H9 (cell line): ENCODE results near the gene PTPRB. TPM values are rescaled to one million over a fixed set of nuclear protein-coding genes. Genes with fewer than 3 reads are reported as not detected.

Source experiments
- DNase-seq: peaks from one replicate; pipeline ENCODE4 v3.0.0-alpha.2; 2017
- H2AFZ ChIP-seq: one replicate; pipeline ENCODE4 v1.6.1; 2013; ENCODE audit warnings: mild to moderate bottlenecking, low read length, control low read depth, moderate library complexity
- H2AK5ac ChIP-seq: 2 replicates; pipeline ENCODE4 v1.6.1; 2013; ENCODE audit warnings: low read length, control low read depth, mixed read lengths; ENCODE audit not compliant: insufficient read length
- H2BK120ac ChIP-seq: one replicate; pipeline ENCODE4 v1.6.1; 2013; ENCODE audit warnings: low read depth, mild to moderate bottlenecking, low read length, control low read depth, inconsistent platforms; ENCODE audit not compliant: poor library complexity, severe bottlenecking
- H2BK12ac ChIP-seq: 2 replicates; pipeline ENCODE4 v1.6.1; 2013; ENCODE audit warnings: low read length, control low read depth, mixed read lengths, low read depth; ENCODE audit not compliant: insufficient read length
- H2BK15ac ChIP-seq: 2 replicates; pipeline ENCODE4 v1.6.1; 2013; ENCODE audit warnings: low read depth, low read length, control low read depth
- H2BK20ac ChIP-seq: one replicate; pipeline ENCODE4 v1.6.1; 2013; ENCODE audit warnings: low read depth, mild to moderate bottlenecking, low read length, control low read depth, inconsistent platforms; ENCODE audit not compliant: poor library complexity, severe bottlenecking
- H2BK5ac ChIP-seq: 2 replicates; pipeline ENCODE4 v1.6.1; 2013; ENCODE audit warnings: low read length, control low read depth, mixed read lengths; ENCODE audit not compliant: insufficient read length
- H3K14ac ChIP-seq: 2 replicates; pipeline ENCODE4 v1.6.1; 2013; ENCODE audit warnings: low read length, control low read depth; ENCODE audit not compliant: insufficient read depth
- H3K18ac ChIP-seq: 2 replicates; pipeline ENCODE4 v1.6.1; 2013; ENCODE audit warnings: low read depth, mild to moderate bottlenecking, mixed read lengths, low read length, control low read depth; ENCODE audit not compliant: insufficient read length
- H3K23ac ChIP-seq: 2 replicates; pipeline ENCODE4 v1.6.1; 2013; ENCODE audit warnings: low read length, control low read depth, mixed read lengths, low read depth; ENCODE audit not compliant: insufficient read length
- H3K23me2 ChIP-seq: 2 replicates; pipeline ENCODE4 v1.6.1; 2013; ENCODE audit warnings: low read depth, mild to moderate bottlenecking, mixed read lengths, low read length, control low read depth; ENCODE audit not compliant: insufficient read length, poor library complexity, severe bottlenecking
- H3K27ac ChIP-seq: 2 replicates; pipeline ENCODE4 v1.5.1; 2013; ENCODE audit warnings: low read length, control low read depth, mixed read lengths, low read depth; ENCODE audit not compliant: insufficient read length
- H3K27me3 ChIP-seq: 2 replicates; pipeline ENCODE4 v1.6.1; 2013; ENCODE audit warnings: low read length, control low read depth, inconsistent platforms; ENCODE audit not compliant: insufficient read depth
- H3K4ac ChIP-seq: 2 replicates; pipeline ENCODE4 v1.6.1; 2013; ENCODE audit warnings: low read depth, mild to moderate bottlenecking, control low read depth, inconsistent platforms, low read length, moderate library complexity
- H3K4me1 ChIP-seq: 2 replicates; pipeline ENCODE4 v1.6.1; 2013; ENCODE audit warnings: low read length, control low read depth, inconsistent platforms; ENCODE audit not compliant: insufficient read depth
- H3K4me2 ChIP-seq: 2 replicates; pipeline ENCODE4 v1.6.1; 2013; ENCODE audit warnings: low read length, control low read depth, mixed read lengths; ENCODE audit not compliant: insufficient read length, insufficient read depth
- H3K56ac ChIP-seq: 2 replicates; pipeline ENCODE4 v1.6.1; 2013; ENCODE audit warnings: low read depth, mild to moderate bottlenecking, mixed read lengths, low read length, control low read depth; ENCODE audit not compliant: insufficient read length
- H3K79me1 ChIP-seq: 2 replicates; pipeline ENCODE4 v1.6.1; 2013; ENCODE audit warnings: low read depth, mild to moderate bottlenecking, moderate library complexity, low read length, control low read depth, inconsistent platforms; ENCODE audit not compliant: insufficient read depth, poor library complexity, severe bottlenecking
- H3K79me2 ChIP-seq: 2 replicates; pipeline ENCODE4 v1.6.1; 2013; ENCODE audit warnings: low read length, control low read depth, inconsistent platforms; ENCODE audit not compliant: insufficient read depth
- H3K9ac ChIP-seq: 2 replicates; pipeline ENCODE4 v1.6.1; 2013; ENCODE audit warnings: low read length, control low read depth, mixed read lengths; ENCODE audit not compliant: insufficient read length; ENCODE audit errors: extremely low read depth
- H3K9me3 ChIP-seq: one replicate; pipeline ENCODE4 v1.6.1; 2013; ENCODE audit warnings: low read depth, low read length, inconsistent platforms; ENCODE audit not compliant: control insufficient read depth
- H3T11ph ChIP-seq: one replicate; pipeline ENCODE4 v1.6.1; 2013; ENCODE audit warnings: mild to moderate bottlenecking, low read length, control low read depth, inconsistent platforms
- H4K20me1 ChIP-seq: one replicate; pipeline ENCODE4 v1.6.1; 2013; ENCODE audit not compliant: control insufficient read depth, insufficient read length, insufficient read depth
- H4K5ac ChIP-seq: 2 replicates; pipeline ENCODE4 v1.6.1; 2013; ENCODE audit warnings: low read depth, mild to moderate bottlenecking, mixed read lengths, low read length, control low read depth; ENCODE audit not compliant: insufficient read length
- H4K8ac ChIP-seq: replicated peaks from 2 replicates; pipeline ENCODE4 v1.6.1; 2013; ENCODE audit warnings: low read length, control low read depth, mixed read lengths, low read depth; ENCODE audit not compliant: insufficient read length
- H4K91ac ChIP-seq: 2 replicates; pipeline ENCODE4 v1.6.1; 2013; ENCODE audit warnings: low read depth, mild to moderate bottlenecking, moderate library complexity, mixed read lengths, low read length, control low read depth; ENCODE audit not compliant: insufficient read length
- H3K27ac Mint-ChIP-seq, 3 experiments: 2 replicates in 2 of 3; 3 replicates in 1 of 3; pipeline ENCODE4 v1.8.0; 2020 to 2021; ENCODE audit warnings: mixed read lengths in 3 of 3, mild to moderate bottlenecking in 1 of 3, moderate library complexity in 1 of 3
- H3K27me3 Mint-ChIP-seq: 2 replicates; pipeline ENCODE4 v1.8.0; 2021; ENCODE audit warnings: low read depth, mild to moderate bottlenecking, moderate library complexity, mixed read lengths
- H3K36me3 Mint-ChIP-seq, 3 experiments: 2 replicates in 2 of 3; 3 replicates in 1 of 3; pipeline ENCODE4 v1.8.0; 2020 to 2021; ENCODE audit warnings: low read depth in 3 of 3, mixed read lengths in 3 of 3; ENCODE audit not compliant: insufficient read depth in 1 of 3
- H3K4me1 Mint-ChIP-seq, 2 experiments: 2 replicates each; pipeline ENCODE4 v1.8.0; 2020; ENCODE audit warnings: mixed read lengths in 2 of 2
- H3K4me3 Mint-ChIP-seq, 2 experiments: 2 replicates in 1 of 2; 3 replicates in 1 of 2; pipeline ENCODE4 v1.8.0; 2020 to 2021; ENCODE audit warnings: mild to moderate bottlenecking in 2 of 2, mixed read lengths in 2 of 2, moderate library complexity in 1 of 2
- H3K9me3 Mint-ChIP-seq, 2 experiments: 2 replicates in 1 of 2; 3 replicates in 1 of 2; pipeline ENCODE4 v1.8.0; 2020; ENCODE audit warnings: mild to moderate bottlenecking in 2 of 2, mixed read lengths in 2 of 2, moderate library complexity in 1 of 2
- WGBS: extraction: QIAGEN DNeasy Blood & Tissue Kit; methylation state at CpG from one replicate; pipeline ENCODE4 v1.1.7; 2013; ENCODE audit warnings: missing lambda C conversion rate, low lambda C conversion rate, mixed read lengths; ENCODE audit not compliant: insufficient read length; ENCODE audit errors: extremely low coverage; 5-methylcytosine and 5-hydroxymethylcytosine counted together
- total RNA-seq: library from RNA; stranded (reverse); gene quantifications from 2 replicates; pipeline ENCODE4 v1.2.1, GENCODE V29; 2021
- TF ChIP-seq, protein P1 (sequence below): fragments of 200-600 bp; sonication (generic); conservative IDR thresholded peaks from 3 replicates; pipeline ENCODE4 v1.8.0; 2021; ENCODE audit warnings: antibody characterized with exemption, mild to moderate bottlenecking

Gene PTPRB
- total RNA-seq, 1 experiment from 2014 or later: 1.4 TPM

DNA sequence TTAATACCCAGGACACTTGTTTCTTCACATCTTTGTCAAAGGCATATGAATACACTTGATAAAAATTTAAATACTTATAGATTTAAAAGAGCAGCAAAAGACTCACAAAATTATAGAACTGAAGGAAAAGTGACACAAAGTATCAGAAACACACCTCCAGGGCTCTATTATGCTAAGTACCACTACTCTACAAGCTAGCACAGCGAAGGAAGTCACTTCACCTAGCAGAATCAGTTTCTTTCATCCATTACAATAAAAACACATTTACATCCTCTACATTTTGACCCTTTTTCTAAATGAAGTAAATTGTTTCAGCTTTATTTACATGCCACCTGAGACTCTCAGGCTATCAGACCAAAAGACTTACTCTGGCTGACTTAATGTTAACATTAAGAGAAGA lies 26.6 kb upstream of the PTPRB start:
- Histone ChIP-seq H2BK5ac (no peak overlapping the region), H3K4me2 (peak overlapping the region; percentile 67), H3K4me1 (peaks cover 10% of the 10 kb centered on the region; the same call in 1 of the 2 replicates), H2BK15ac (no peak overlapping the region), H3K18ac (no peak overlapping the region), H3K23me2 (peaks cover 4% of the 10 kb centered on the region), H3K27me3 (no peaks in the 10 kb centered on the region), H3K23ac (no peak overlapping the region), H3K9me3 (no peaks in the 10 kb centered on the region), H3K14ac (no peak overlapping the region), H2AFZ (no peak overlapping the region), H2BK120ac (no peak overlapping the region), H3T11ph (no peak overlapping the region), H3K4ac (no peak overlapping the region), H2AK5ac (no peak overlapping the region), H2BK12ac (no peak overlapping the region), H3K79me1 (no peaks in the 10 kb centered on the region), H4K8ac (no peak overlapping the region), H4K91ac (no peak overlapping the region), H4K5ac (no peak overlapping the region), H3K9ac (no peak overlapping the region), H3K79me2 (no peaks in the 10 kb centered on the region), H4K20me1 (no peaks in the 10 kb centered on the region), H3K27ac (peak overlapping the region; percentile 25), H3K56ac (no peak overlapping the region), H2BK20ac (no peak overlapping the region)
- Mint-ChIP-seq H3K4me1 (peaks cover 20 to 21% of the 10 kb centered on the region in 2 experiments), H3K27me3 (no peaks in the 10 kb centered on the region), H3K27ac (peak overlapping the region in 2 of 3 experiments; percentile 47 to 69; a peak in 2 of 7 replicates), H3K36me3 (no peaks in the 10 kb centered on the region), H3K4me3 (peak overlapping the region; percentile 14 to 43; a peak in 1 of 5 replicates), H3K9me3 (no peaks in the 10 kb centered on the region)
- whole genome bisulfite sequencing: no CpG with 5 or more reads among the region's 1 CpG
- TF ChIP-seq, protein P1, sequence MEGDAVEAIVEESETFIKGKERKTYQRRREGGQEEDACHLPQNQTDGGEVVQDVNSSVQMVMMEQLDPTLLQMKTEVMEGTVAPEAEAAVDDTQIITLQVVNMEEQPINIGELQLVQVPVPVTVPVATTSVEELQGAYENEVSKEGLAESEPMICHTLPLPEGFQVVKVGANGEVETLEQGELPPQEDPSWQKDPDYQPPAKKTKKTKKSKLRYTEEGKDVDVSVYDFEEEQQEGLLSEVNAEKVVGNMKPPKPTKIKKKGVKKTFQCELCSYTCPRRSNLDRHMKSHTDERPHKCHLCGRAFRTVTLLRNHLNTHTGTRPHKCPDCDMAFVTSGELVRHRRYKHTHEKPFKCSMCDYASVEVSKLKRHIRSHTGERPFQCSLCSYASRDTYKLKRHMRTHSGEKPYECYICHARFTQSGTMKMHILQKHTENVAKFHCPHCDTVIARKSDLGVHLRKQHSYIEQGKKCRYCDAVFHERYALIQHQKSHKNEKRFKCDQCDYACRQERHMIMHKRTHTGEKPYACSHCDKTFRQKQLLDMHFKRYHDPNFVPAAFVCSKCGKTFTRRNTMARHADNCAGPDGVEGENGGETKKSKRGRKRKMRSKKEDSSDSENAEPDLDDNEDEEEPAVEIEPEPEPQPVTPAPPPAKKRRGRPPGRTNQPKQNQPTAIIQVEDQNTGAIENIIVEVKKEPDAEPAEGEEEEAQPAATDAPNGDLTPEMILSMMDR: no peak
- no peak for DNase-seq
